KBM-7 (cell line): ENCODE results near the gene OTP.

Experiments used
- DNase-seq: peaks from one replicate; pipeline ENCODE4 v3.0.0-alpha.2; 2015
- in situ Hi-C: fragments of 300-500 bp; cut with MboI; formaldehyde crosslinking; loops from 2 replicates; pipeline ENCODE4 v1.14.3; 2020; ENCODE audit warnings: low sequenced_read_pairs, low pct_unique_long_range_greater_than_20kb, mixed read lengths

OTP gene

GRCh38 chr5:77637998-77638762, at the start of gene OTP:
Gene OTP, minus strand, starts transcription at chr5:77638713. Its CDS starts 164 bp downstream, at chr5:77638549.
- no peak for DNase-seq
- in situ Hi-C loops, result no loop called here

DNA sequence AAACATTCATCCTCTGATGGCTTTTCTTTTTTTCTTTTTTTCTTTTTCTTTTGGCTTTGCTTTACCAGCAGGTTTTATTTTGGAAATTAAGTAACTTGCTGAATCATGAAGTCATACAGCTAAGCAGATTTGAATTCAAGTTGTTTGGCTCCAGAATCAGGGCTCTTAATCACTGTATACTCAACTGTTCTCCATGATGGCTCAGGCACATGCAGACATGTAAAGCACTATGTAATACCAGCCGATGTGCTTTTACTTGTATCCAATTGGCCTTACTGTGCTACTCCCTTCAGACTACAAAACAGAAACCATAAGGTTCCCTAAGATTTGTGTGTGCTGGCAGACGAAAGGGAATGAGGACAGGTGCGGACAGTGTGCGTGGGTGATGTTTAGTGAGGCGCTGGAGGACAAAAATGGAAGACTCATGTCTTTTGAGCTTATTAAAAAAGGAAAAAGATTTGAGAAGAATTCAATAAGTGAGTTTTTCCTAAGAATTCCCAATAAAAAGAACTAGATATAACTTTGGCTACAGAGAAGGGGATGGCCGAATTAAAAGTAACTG, 44.7 kb upstream of the OTP start:
- no peak for DNase-seq
- in situ Hi-C loops, result no loop called here

- in situ Hi-C loops, result no loop called here
- DNase-seq, result no peak
These were observed 32.0 kb upstream of the OTP start for GRCh38 chr5:77670526-77670925.

DNA sequence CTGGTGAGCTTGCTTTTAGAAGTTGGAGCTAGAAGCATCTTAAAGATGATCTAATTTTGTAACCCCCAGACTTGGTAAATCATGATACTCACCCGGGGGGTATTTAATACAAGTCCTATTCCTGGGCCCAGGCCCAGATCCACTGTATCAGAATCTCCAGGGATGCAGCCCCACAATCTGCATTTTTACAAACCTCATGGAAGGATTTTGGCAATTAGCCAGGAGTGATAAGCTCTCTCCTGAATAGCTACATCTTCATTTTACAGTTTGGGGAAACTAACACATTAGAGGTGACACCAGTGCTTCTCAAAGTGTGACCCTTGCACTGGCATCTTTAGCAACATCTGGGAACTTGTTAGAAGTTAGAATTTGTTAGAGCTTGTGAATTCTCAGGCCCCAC, 31.2 kb upstream of the OTP start:
- no peak for DNase-seq
- in situ Hi-C loops, result no loop called here

GRCh38 chr5:77663090-77663863, 24.8 kb upstream of the OTP start:
- in situ Hi-C loops, result no loop called here
- no peak for DNase-seq

GRCh38 chr5:77662635-77663034, 24.1 kb upstream of the OTP start:
- DNase-seq, result no peak
- in situ Hi-C loops, result no loop called here

- in situ Hi-C loops, result no loop called here
- DNase-seq, result no peak
These were observed 20.1 kb upstream of the OTP start for GRCh38 chr5:77658662-77659061.

- DNase-seq, result no peak
- in situ Hi-C loops, result no loop called here
These were observed 12.8 kb upstream of the OTP start for GRCh38 chr5:77651343-77651742.

DNA sequence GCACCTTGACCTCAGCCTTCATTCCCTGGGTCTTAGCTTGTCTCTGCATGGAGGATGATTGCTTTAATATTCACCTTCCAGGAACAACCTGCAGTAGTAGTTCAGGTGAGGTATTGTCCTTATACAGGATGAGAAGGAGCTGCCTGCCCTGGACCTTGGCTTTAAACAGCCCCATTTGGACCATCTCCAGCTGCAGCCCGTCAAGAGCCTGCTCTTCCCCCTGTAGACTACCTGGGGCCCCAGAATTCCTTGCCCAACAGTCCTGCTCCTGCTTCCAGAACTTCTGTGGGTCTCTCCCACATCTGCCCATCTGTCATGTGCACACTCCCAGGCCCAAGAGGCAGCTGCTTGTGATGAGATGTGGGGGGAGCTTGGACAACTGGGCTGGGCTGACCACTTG, 12.2 kb upstream of the OTP start:
- in situ Hi-C loops, result no loop called here
- no peak for DNase-seq

GRCh38 chr5:77649776-77650175, 11.3 kb upstream of the OTP start:
- in situ Hi-C loops, result no loop called here
- no peak for DNase-seq

GRCh38 chr5:77645995-77646639, 7.6 kb upstream of the OTP start:
- in situ Hi-C loops, result no loop called here
- DNase-seq, result peak; percentile 8

DNA sequence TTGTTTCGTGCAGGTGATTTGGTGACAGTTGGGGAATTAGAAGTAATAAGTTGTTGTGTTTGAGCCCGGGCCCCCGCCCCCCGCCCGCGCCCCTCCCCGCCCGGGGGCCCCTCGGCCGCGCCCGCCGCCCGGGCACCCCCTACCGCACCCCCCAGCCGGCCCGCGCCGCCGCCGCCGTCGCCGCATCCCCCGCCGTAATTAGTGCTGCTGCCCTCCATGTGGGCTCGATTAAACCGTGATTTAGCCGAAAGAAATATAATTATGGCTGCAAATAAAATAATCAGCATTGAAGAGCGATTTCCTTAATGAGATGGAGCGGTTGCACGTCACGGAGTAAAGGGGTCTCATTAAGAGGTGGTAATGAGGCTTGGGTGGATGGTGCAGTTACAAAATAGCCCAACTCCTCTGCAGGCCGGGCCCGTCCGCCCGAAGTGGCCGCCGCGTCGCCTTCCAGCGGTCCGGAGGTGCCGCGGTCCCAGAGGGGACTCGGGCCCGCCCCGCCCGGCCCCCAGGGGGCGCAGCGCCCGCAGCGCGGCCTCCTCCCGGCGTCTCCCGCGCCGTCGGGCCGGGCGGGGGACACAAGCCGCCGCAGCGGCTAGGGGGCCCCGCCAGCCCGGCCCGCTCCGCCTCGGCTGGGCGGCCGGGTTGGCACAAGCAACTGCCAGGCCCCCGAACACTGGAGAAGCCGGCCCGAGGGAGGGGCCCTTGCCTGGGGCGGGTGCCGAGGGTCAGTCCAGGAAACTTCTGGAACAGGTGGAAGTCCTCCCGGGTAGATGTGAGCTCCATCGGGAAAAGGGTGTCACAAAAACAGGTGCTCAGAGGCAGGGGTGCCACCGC, 6.9 kb upstream of the OTP start:
- peak; percentile 52 for DNase-seq
- in situ Hi-C loops, result no loop called here

GRCh38 chr5:77644371-77645157, 6.1 kb upstream of the OTP start:
- in situ Hi-C loops, result no loop called here
- no peak for DNase-seq

GRCh38 chr5:77643654-77644370, 5.3 kb upstream of the OTP start:
- DNase-seq, result no peak
- in situ Hi-C loops, result no loop called here

GRCh38 chr5:77642738-77643653, 4.5 kb upstream of the OTP start:
- in situ Hi-C loops, result no loop called here
- no peak for DNase-seq

DNA sequence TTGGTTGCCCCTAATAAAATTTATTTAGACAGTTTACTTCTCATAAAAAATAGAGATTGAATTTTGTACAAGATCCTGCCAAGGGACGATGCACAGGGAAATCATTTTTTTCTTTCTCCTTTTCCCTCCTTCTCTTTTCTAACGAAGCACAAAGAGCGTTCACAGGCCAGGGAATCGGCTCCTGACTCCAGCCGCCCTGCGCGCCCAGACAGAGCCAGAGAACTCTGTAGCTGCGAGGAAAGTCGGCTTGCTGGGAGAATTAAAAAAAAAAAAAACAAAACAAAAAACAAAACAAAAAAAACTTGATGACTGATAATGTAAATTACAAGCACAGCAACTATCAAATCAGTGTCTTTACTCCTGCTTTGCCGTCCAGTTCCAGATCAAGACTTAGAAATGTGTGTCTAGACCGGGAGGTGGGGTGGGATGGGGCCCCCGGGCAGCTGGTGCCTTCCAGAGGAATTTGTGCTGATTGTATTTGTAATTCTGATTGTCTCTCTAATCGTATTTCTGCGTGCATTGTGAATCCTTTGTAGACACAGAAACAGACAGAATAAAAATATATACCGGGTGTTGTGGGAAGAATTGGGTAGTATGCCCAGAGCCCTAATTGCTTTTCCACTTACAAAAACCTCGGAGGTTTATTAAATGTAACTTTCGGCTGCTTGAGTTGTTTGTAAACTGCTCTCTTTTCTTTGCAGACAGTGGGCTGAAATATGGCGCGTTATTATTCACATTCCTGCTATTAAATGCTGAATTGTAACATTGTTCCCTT, 3.6 kb upstream of the OTP start:
- in situ Hi-C loops, result no loop called here
- no peak for DNase-seq
